Measurements from ENCODE around the gene DACH1.
"Not testable (repeated sequence)": the region's sequence is repeated elsewhere in the genome, so short reads cannot be mapped to it uniquely, and the experiment has no call there.

The DACH1 gene

GRCh38 chr13:71866335-71867130, 471 bp downstream of the DACH1 start:
- DNase-seq (ENCODE audit: low read depth in 2 of 3, low spot score in 2 of 3) = no peak

GRCh38 chr13:71865874-71866334, 1.1 kb downstream of the DACH1 start:
- no peak for DNase-seq (ENCODE audit: low read depth in 2 of 3, low spot score in 2 of 3)

- DNase-seq (ENCODE audit: low read depth in 2 of 3, low spot score in 2 of 3) = no peak
These were observed 1.8 kb downstream of the DACH1 start for GRCh38 chr13:71864986-71865873.

- peak in 1 of 3 experiments; percentile 2 for DNase-seq (ENCODE audit: low read depth in 2 of 3, low spot score in 2 of 3)
These were observed 2.7 kb downstream of the DACH1 start for GRCh38 chr13:71864094-71864985.

GRCh38 chr13:71863254-71863865, 3.6 kb downstream of the DACH1 start:
- no peak for DNase-seq (ENCODE audit: low read depth in 2 of 3, low spot score in 2 of 3)

- DNase-seq (ENCODE audit: low read depth in 2 of 3, low spot score in 2 of 3) = no peak
These were observed 4.5 kb downstream of the DACH1 start for GRCh38 chr13:71862459-71862943.

- DNase-seq (ENCODE audit: low read depth in 2 of 3, low spot score in 2 of 3) = no peak
These were observed 5.1 kb downstream of the DACH1 start for GRCh38 chr13:71861769-71862458.

GRCh38 chr13:71860547-71861138, 6.4 kb downstream of the DACH1 start:
- no peak for DNase-seq (ENCODE audit: low read depth in 2 of 3, low spot score in 2 of 3)

- no peak for DNase-seq (ENCODE audit: low read depth in 2 of 3, low spot score in 2 of 3)
These were observed 8.4 kb downstream of the DACH1 start for GRCh38 chr13:71858647-71859046.

- DNase-seq (ENCODE audit: low read depth in 2 of 3, low spot score in 2 of 3) = no peak
These were observed 10.4 kb downstream of the DACH1 start for GRCh38 chr13:71856548-71857043.

GRCh38 chr13:71854401-71854800, 12.6 kb downstream of the DACH1 start:
- DNase-seq (ENCODE audit: low read depth in 2 of 3, low spot score in 2 of 3) = no peak

GRCh38 chr13:71853725-71854124, 13.3 kb downstream of the DACH1 start:
- no peak for DNase-seq (ENCODE audit: low read depth in 2 of 3, low spot score in 2 of 3)

GRCh38 chr13:71852736-71853135, 14.3 kb downstream of the DACH1 start:
- no peak for DNase-seq (ENCODE audit: low read depth in 2 of 3, low spot score in 2 of 3)

- no peak for DNase-seq (ENCODE audit: low read depth in 2 of 3, low spot score in 2 of 3)
These were observed 15.2 kb downstream of the DACH1 start for GRCh38 chr13:71851498-71852409.

- no peak for DNase-seq (ENCODE audit: low read depth in 2 of 3, low spot score in 2 of 3)
These were observed 25.0 kb downstream of the DACH1 start for GRCh38 chr13:71842003-71842402.

GRCh38 chr13:71838842-71839241, 28.2 kb downstream of the DACH1 start:
- no peak for DNase-seq (ENCODE audit: low read depth in 2 of 3, low spot score in 2 of 3)

GRCh38 chr13:71837582-71837981, 29.4 kb downstream of the DACH1 start:
- not testable (repeated sequence) for DNase-seq (ENCODE audit: low read depth in 2 of 3, low spot score in 2 of 3)

GRCh38 chr13:71831716-71832115, 35.3 kb downstream of the DACH1 start:
- DNase-seq (ENCODE audit: low read depth in 2 of 3, low spot score in 2 of 3) = no peak
